ENCODE results near the gene LRMDA. TPM values are rescaled to one million over a fixed set of nuclear protein-coding genes. Genes with fewer than 3 reads are reported as not detected.

Gene LRMDA
- total RNA-seq, 1 donor from 2014 or later: 19.4 TPM

GRCh38 chr10:75895259-75895658, 463.8 kb downstream of the LRMDA start:
- Mint-ChIP-seq H3K36me3 (ENCODE audit: low read depth, unreplicated experiment) (no peaks in the 10 kb centered on the region), H3K9me3 (ENCODE audit: unreplicated experiment) (no peaks in the 10 kb centered on the region), H3K27me3 (ENCODE audit: unreplicated experiment) (no peaks in the 10 kb centered on the region), H3K27ac (ENCODE audit: unreplicated experiment) (no peak overlapping the region), H3K4me1 (ENCODE audit: unreplicated experiment) (no peaks in the 10 kb centered on the region), H3K4me3 (ENCODE audit: unreplicated experiment) (no peak overlapping the region)
- TF ChIP-seq CTCF (IDR thresholded peaks at IDR 0.05; ENCODE audit: unreplicated experiment): no peak
- DNase-seq (ENCODE audit: low spot score): no peak

- TF ChIP-seq CTCF (IDR thresholded peaks at IDR 0.05; ENCODE audit: unreplicated experiment): no peak
- Mint-ChIP-seq H3K4me3 (ENCODE audit: unreplicated experiment) (no peak overlapping the region), H3K36me3 (ENCODE audit: low read depth, unreplicated experiment) (no peaks in the 10 kb centered on the region), H3K4me1 (ENCODE audit: unreplicated experiment) (peaks cover 5% of the 10 kb centered on the region), H3K27me3 (ENCODE audit: unreplicated experiment) (no peaks in the 10 kb centered on the region), H3K27ac (ENCODE audit: unreplicated experiment) (no peak overlapping the region), H3K9me3 (ENCODE audit: unreplicated experiment) (no peaks in the 10 kb centered on the region)
- DNase-seq (ENCODE audit: low spot score): no peak
Observed at GRCh38 chr10:75899816-75900390, 468.5 kb downstream of the LRMDA start.

DNA sequence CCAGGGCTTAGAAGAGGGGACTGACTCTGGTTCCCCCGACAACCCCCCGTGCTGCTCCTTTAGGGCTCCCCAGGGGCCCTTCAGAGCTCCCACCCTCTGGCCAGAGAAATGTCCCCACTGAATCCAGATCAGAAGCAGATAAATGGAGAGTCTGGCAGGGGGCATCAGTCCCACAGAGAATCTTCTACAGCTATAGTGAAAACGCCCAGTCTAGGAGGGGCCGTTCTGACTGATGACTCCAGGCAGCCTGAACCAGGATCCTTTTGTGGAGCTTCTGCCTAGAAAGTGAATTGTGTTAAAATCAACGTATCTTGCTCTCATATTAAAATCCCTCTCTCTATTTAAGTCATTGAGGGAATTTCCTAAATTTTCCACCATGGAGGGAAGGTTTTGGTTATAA, 471.4 kb downstream of the LRMDA start:
- no peak overlapping the region for H3K27ac Mint-ChIP-seq (ENCODE audit: unreplicated experiment)
- no peak for TF ChIP-seq CTCF (IDR thresholded peaks at IDR 0.05; ENCODE audit: unreplicated experiment)
- no peak overlapping the region for H3K4me3 Mint-ChIP-seq (ENCODE audit: unreplicated experiment)
- peaks cover 3% of the 10 kb centered on the region for H3K27me3 Mint-ChIP-seq (ENCODE audit: unreplicated experiment)
- H3K9me3 Mint-ChIP-seq (ENCODE audit: unreplicated experiment): no peaks in the 10 kb centered on the region
- H3K4me1 Mint-ChIP-seq (ENCODE audit: unreplicated experiment): peaks cover 5% of the 10 kb centered on the region
- DNase-seq (ENCODE audit: low spot score): no peak
- H3K36me3 Mint-ChIP-seq (ENCODE audit: low read depth, unreplicated experiment): no peaks in the 10 kb centered on the region

DNA sequence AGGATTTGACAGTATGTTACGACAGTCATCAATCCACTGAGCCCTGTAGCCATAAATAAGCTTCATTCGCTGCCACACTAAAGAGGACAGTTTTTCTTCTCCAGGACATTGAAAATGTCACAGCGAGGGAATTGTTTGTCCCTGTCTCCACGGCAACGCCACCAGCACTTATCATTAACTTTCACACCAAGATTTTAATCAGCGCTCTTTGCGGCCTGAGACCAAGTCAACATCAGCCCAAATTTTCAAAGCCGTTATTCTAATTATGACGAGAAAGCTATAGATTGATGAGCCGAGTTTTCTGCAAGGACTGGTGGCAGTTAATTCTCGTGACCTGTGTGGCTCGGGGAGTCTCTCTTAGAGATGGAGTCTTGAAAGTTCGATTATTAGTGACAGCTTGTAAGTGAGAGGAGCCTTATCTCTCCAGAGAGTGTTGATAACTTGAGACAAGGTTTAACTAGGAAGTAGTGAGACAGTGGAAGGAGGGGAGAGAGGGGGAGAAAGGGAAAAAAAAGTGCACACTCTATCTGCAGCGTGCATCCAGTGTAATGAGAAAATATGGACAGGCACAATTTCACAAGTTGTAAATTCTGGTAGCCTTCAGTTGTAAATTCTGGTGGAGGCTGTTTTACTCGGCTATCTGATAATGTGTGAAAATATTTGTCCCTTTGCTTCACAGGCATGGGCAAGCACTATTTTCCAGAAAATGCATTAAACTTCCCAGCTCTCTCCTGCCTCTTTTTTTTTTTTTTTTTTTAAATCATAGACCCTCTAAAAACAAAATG, 473.3 kb downstream of the LRMDA start:
- no peak for DNase-seq (ENCODE audit: low spot score)
- H3K27me3 Mint-ChIP-seq (ENCODE audit: unreplicated experiment): peaks cover 3% of the 10 kb centered on the region
- no peak for TF ChIP-seq CTCF (IDR thresholded peaks at IDR 0.05; ENCODE audit: unreplicated experiment)
- no peaks in the 10 kb centered on the region for H3K9me3 Mint-ChIP-seq (ENCODE audit: unreplicated experiment)
- no peak overlapping the region for H3K4me3 Mint-ChIP-seq (ENCODE audit: unreplicated experiment)
- peaks cover 5% of the 10 kb centered on the region for H3K4me1 Mint-ChIP-seq (ENCODE audit: unreplicated experiment)
- no peak overlapping the region for H3K27ac Mint-ChIP-seq (ENCODE audit: unreplicated experiment)
- H3K36me3 Mint-ChIP-seq (ENCODE audit: low read depth, unreplicated experiment): no peaks in the 10 kb centered on the region

DNA sequence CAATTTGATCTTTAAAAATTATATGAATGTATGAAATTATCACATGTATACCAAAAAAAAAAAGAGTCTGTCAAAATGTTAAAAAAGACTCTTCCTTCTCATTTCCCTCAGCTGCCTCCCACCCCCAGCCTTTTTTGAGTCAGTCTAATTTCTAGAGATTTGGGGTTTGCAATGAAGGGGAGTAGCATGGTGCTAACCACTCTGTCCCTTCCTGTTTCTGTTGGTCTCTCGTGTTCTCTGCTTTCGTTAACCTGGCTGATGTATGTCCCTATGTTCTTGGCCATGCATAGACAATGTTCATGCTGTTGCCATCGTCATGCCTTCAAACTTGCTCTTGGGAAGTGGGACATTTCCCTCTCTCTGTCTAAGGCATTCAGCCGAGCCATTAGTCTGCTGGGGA, 474.1 kb downstream of the LRMDA start:
- no peak for DNase-seq (ENCODE audit: low spot score)
- no peaks in the 10 kb centered on the region for H3K36me3 Mint-ChIP-seq (ENCODE audit: low read depth, unreplicated experiment)
- no peak for TF ChIP-seq CTCF (IDR thresholded peaks at IDR 0.05; ENCODE audit: unreplicated experiment)
- peaks cover 3% of the 10 kb centered on the region for H3K27me3 Mint-ChIP-seq (ENCODE audit: unreplicated experiment)
- no peak overlapping the region for H3K4me3 Mint-ChIP-seq (ENCODE audit: unreplicated experiment)
- no peaks in the 10 kb centered on the region for H3K9me3 Mint-ChIP-seq (ENCODE audit: unreplicated experiment)
- H3K27ac Mint-ChIP-seq (ENCODE audit: unreplicated experiment): no peak overlapping the region
- peaks cover 5% of the 10 kb centered on the region for H3K4me1 Mint-ChIP-seq (ENCODE audit: unreplicated experiment)
